Fibroblast of the conjunctiva (primary cell): ENCODE data around the gene PRPSAP2.

Source experiments
- DNase-seq: peaks from one replicate; pipeline ENCODE4 v3.0.0-alpha.2; 2010; ENCODE audit warnings: low read depth

PRPSAP2 gene

GRCh38 chr17:18962494-18962815, 104.5 kb downstream of the PRPSAP2 start:
- no peak for DNase-seq

- no peak for DNase-seq
These were observed 105.4 kb downstream of the PRPSAP2 start for GRCh38 chr17:18963126-18964017.

- no peak for DNase-seq
These were observed 106.1 kb downstream of the PRPSAP2 start for GRCh38 chr17:18964018-18964351.

- DNase-seq = no peak
These were observed 106.6 kb downstream of the PRPSAP2 start for GRCh38 chr17:18964550-18964949.

GRCh38 chr17:18965530-18966236, 107.8 kb downstream of the PRPSAP2 start:
- no peak for DNase-seq

- DNase-seq = peak; percentile 14
These were observed 109.1 kb downstream of the PRPSAP2 start for GRCh38 chr17:18966831-18967624.

- no peak for DNase-seq
These were observed 110.0 kb downstream of the PRPSAP2 start for GRCh38 chr17:18967916-18968315.

- DNase-seq = no peak
These were observed 110.4 kb downstream of the PRPSAP2 start for GRCh38 chr17:18968345-18968744.

GRCh38 chr17:18968945-18969887, 111.3 kb downstream of the PRPSAP2 start:
- DNase-seq = peak; percentile 10

GRCh38 chr17:18970582-18971480, 112.9 kb downstream of the PRPSAP2 start:
- no peak for DNase-seq

GRCh38 chr17:18971801-18972200, 113.9 kb downstream of the PRPSAP2 start:
- DNase-seq = no peak

- no peak for DNase-seq
These were observed 116.6 kb downstream of the PRPSAP2 start for GRCh38 chr17:18974407-18975149.

GRCh38 chr17:18975597-18975996, 117.7 kb downstream of the PRPSAP2 start:
- no peak for DNase-seq

- DNase-seq = no peak
These were observed 118.3 kb downstream of the PRPSAP2 start for GRCh38 chr17:18976201-18976600.

- DNase-seq = no peak
These were observed 119.1 kb downstream of the PRPSAP2 start for GRCh38 chr17:18977021-18977420.

GRCh38 chr17:18977646-18978045, 119.7 kb downstream of the PRPSAP2 start:
- no peak for DNase-seq

- no peak for DNase-seq
These were observed 120.1 kb downstream of the PRPSAP2 start for GRCh38 chr17:18978050-18978449.

- no peak for DNase-seq
These were observed 120.7 kb downstream of the PRPSAP2 start for GRCh38 chr17:18978655-18979054.
